Fibroblast of pulmonary artery (primary cell): ENCODE measurements around the gene HOXB7.

ENCODE experiments used
- DNase-seq: peaks from one replicate; pipeline ENCODE4 v3.0.0-alpha.2; 2010; ENCODE audit warnings: low read depth
- H3K4me3 ChIP-seq: replicated peaks from 2 replicates; pipeline ENCODE4 v1.5.1; 2011; ENCODE audit warnings: low read depth, mild to moderate bottlenecking, control low read depth, low read length, moderate library complexity
- CTCF ChIP-seq: IDR thresholded peaks from 2 replicates; pipeline ENCODE4 v1.5.1; 2011; ENCODE audit warnings: mild to moderate bottlenecking, control low read depth, low read length, inconsistent platforms; ENCODE audit errors: missing control alignments

HOXB7 gene

DNA sequence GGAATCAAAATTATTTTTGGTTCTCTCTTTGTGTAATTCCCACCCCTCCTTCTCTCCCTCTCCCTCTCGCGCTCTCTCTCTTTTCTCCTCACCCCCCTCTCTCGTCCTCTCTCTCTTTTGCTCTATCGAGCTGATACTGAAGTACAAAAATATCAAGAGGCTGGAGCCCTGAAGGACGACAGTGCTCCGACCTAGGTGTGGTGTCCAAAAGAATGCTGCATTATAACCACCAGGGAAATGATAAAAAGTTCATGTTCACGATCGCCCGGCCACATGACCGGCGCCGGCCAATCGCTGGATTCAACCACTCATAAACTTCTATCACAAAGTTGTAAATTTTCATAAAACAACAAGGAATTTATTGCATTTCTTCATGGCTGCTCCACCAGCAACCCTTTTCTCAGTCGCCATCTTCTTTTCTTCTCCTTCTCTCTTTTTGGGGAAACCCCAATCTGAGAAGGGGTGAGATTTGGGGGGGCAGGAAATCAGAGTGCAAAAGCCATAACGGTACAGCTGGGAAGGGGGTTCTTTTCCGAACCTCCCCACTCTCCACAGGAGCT lies 6.0 kb downstream of the HOXB7 start, which contains the start of gene HOXB6:
Gene HOXB6 (minus strand): TSS at position 217 of the 560 bp plus-strand sequence. CDS start 6,836 bp downstream, outside the sequence.
- no peak for TF ChIP-seq CTCF
- no peak for DNase-seq
- peak within 1 kb of the TSS; percentile 22 for H3K4me3 ChIP-seq

- no peak for TF ChIP-seq CTCF
- no peak for DNase-seq
- H3K4me3 ChIP-seq = peak overlapping the region; percentile 22
Observed at GRCh38 chr17:48603959-48604769, 6.7 kb downstream of the HOXB7 start.

DNA sequence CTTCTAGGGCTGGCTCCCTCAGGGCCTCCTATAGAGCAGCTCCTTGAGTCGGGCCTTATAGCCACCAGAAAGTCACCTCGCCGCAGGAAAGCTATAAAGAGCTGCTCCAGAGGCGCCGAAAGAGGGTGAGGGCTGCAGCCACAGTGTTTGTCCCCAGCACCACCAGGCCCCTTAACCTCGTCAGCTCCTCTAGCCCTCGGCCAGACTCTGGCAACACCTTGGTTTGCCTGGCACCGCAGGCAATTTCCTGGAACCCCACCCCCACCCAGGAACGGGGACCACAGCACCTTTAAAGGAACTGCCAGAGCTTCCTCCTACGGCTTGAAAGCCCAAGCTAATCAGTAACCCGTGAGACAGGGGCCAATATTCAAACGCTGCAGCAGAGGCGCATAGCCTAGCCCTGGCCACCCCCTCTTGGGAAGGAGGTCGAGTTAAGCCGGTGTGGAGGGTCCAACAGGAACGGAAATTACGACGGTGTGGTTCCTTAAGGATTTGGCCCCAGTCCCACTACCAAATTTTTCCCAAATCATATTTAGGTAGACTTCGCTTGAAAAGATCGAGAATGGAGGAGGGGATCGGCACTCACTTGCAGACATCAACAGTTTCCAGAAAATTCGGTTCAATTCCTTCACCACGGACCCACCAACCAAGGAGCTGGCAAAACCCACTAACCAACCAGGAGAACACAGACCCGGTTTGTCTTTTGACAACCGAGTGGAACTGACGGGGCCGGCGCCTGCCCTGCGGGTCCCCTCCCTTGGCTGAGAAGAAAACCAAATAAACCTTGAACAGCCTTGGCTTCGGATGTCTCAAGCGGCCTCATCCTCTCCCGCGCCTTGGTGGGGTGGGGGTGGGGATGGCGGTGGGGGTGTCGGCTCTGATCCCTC lies 9.0 kb downstream of the HOXB7 start:
- TF ChIP-seq CTCF = no peak
- no peak overlapping the region for H3K4me3 ChIP-seq

DNA sequence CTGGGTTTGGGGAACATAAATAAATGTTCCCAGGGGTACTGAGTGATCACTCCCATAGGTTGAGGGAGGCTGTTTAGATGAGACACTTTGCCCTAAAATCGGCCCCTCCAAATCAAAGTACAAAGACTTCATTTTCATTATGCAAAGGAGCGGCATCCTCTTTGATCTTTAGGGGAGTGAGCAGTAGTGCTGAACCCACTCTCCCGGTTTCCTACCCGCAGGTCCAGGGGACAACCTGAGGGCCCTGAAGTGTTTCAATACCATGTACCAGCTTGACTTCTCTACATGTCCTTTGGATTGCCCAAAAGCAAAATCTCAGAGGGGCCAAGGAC lies 9.6 kb downstream of the HOXB7 start:
- TF ChIP-seq CTCF = no peak
- H3K4me3 ChIP-seq = no peak overlapping the region
- no peak for DNase-seq

More for the DNA sequence above, 9.0 kb downstream of the HOXB7 start:
- no peak for DNase-seq

DNA sequence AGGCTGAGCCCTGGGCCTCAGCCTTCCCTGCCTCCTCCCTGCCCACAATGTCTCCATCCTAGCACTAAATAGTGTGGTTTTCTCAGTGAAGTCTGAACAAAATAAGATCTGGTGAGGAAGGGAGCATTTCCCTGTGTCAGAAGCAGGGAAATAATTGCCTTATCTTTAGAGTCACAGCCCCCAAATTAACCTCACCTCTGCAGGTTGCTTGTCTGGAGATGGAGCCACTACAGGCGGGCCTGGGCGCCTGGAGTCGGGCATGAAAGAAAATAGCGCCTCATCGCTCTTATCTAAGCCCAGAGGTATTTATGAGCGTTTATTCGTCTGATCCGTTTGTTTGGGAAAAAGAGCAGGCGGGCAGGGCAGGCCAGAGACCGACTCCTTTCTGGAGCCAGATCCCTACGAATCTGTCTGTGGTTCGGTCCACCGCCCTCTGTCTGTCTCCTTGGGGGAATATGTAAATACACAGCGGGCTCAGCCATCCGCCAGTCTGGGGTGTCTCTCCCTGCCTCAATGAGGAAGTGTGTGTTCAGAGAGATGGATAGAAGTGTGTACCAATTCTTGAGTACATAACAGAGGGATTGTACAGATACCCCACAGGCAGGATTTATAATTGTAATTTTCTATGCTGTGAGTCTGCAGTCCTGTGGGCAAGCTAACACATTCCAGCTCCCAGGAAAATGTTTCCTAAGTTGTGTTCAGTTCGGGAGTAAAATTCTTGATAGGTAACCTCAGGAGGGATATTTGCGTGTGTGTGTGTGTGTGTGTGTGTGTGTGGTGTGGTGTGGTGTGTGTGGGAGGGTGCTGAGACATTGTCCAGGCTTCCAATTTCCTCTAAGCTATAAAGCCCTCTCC lies 10.3 kb downstream of the HOXB7 start:
- H3K4me3 ChIP-seq = no peak overlapping the region
- DNase-seq = no peak
- no peak for TF ChIP-seq CTCF

- H3K4me3 ChIP-seq = no peak overlapping the region
- DNase-seq = no peak
- no peak for TF ChIP-seq CTCF
Observed at GRCh38 chr17:48599354-48599753, 11.5 kb downstream of the HOXB7 start.
